Psoas muscle (tissue), 8 donors: Measurements from ENCODE around the gene ISOC2. TPM values are rescaled to one million over a fixed set of nuclear protein-coding genes. Genes with fewer than 3 reads are reported as not detected.

Experiments
- ATAC-seq, 4 donors: fragments of 200-7000 bp; cut with Tn5 transposase; one replicate each; pipeline ENCODE4 v1.9.1; 2020; ENCODE audit warnings: moderate library complexity in 3 of 4, mild to moderate bottlenecking in 2 of 4
- DNase-seq, 2 donors: peaks; one replicate each; pipeline ENCODE4 v3.0.0-alpha.2; 2020
- H3K27ac ChIP-seq: fragments of 200-600 bp; one replicate; pipeline ENCODE4 v1.8.0; 2022
- H3K27me3 ChIP-seq, 3 donors: fragments of 200-600 bp in 1 of 3; one replicate each; pipeline versions ENCODE4 v1.6.1 to v1.8.0; 2013 to 2022; ENCODE audit warnings: low read length in 2 of 3, mild to moderate bottlenecking in 2 of 3, moderate library complexity in 1 of 3; ENCODE audit not compliant: insufficient read depth in 3 of 3
- H3K36me3 ChIP-seq, 2 donors: fragments of 200-600 bp in 1 of 2; one replicate each; pipeline versions ENCODE4 v1.6.1 to v1.8.0; 2013 to 2022; ENCODE audit warnings: low read depth in 1 of 2, mild to moderate bottlenecking in 1 of 2, moderate library complexity in 1 of 2; ENCODE audit not compliant: insufficient read depth in 1 of 2
- H3K4me1 ChIP-seq: fragments of 200-600 bp; one replicate; pipeline ENCODE4 v1.8.0; 2022
- H3K4me3 ChIP-seq: fragments of 200-600 bp; one replicate; pipeline ENCODE4 v1.8.0; 2022; ENCODE audit warnings: mild to moderate bottlenecking
- H3K9me3 ChIP-seq: fragments of 200-600 bp; one replicate; pipeline ENCODE4 v1.8.0; 2022
- CTCF ChIP-seq: fragments of 200-600 bp; IDR thresholded peaks from one replicate; pipeline ENCODE4 v1.8.0; 2022; ENCODE audit warnings: antibody characterized with exemption
- WGBS, 3 donors: extraction: QIAGEN DNeasy Blood & Tissue Kit; methylation state at CpG; one replicate each; pipeline versions ENCODE4 v1.1.6 to v1.1.7; 2013; 5-methylcytosine and 5-hydroxymethylcytosine counted together
- intact Hi-C, 2 donors: fragments of 100-400 bp; cut with DNase I; formaldehyde crosslinking; loops; one replicate each; pipeline versions ENCODE4 v1.11.0 to v1.14.2; 2022
- polyA plus RNA-seq, 3 donors: library from polyadenylated mRNA; stranded (reverse); fragments of 200-250 nt; gene quantifications; one replicate each; pipeline ENCODE4 v1.2.3, GENCODE V29; 2013
- total RNA-seq, 4 donors: library from RNA; stranded (reverse); fragmentation: NEBNext Ultra II Directional in 2 of 4; extraction: Animal tissue kit (Norgen Biotek cat#: 25700) in 2 of 4; gene quantifications; one replicate each; pipeline versions ENCODE4 v1.2.1 to v1.2.4, GENCODE V29; 2021 to 2023
- donor health status: healthy with polysubstance abuse.
- donor health status: DM: no; HTN: no; CAD: no; lungs with moderate emphysema.
- donor health status: Bipolar disorder and iron deficiency.
- donor health status: healthy.
- donor health status: DM: yes; HTN: yes; CAD: no.
- donor health status: DM: no; HTN: no; CAD: no.
- donor health status: DM: no; HTN: no; CAD: no.
- donor health status: DM: yes; HTN: yes; CAD: no.

ISOC2 gene
- total and polyA plus RNA-seq, 7 donors = 32.0 to 177 (median 78.0) TPM

DNA sequence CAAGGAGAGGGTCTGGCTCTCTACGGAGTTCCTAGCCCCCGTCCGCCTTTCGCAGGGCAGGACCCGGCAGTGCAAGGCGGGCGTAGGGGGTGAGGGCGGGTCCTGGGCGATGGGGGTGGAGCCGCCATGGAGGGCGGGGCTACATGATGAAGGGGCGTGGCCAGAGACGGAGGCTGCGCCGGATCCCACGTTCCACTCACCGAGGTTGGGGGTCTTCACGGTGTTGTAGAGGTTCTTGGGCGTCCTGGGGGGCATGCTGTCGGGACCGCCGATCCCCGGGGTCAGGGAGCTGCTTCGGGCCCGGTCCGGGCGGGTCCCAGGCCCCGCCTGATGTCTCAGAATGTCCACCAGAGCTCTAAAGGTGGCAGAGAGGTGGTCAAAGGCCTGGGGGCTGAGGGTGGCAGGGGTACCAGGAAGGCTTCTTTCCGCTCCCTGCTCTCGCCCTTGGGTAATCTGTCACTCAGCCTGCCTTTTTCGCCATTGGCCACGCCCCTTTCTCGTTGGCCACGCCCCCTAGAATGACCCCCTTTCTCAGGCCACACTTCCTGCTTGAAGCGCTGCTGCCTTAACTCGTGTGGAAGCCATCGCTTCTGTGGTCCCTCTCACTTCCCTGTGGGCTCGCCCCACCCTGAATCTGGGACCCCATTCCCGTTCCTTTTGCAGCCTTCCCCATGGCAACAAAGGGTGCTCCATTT is 20.9 kb downstream of the ISOC2 start:
- H3K9me3 ChIP-seq = no peaks in the 10 kb centered on the region
- no peak overlapping the region for H3K27ac ChIP-seq
- intact Hi-C loops = no loop called here
- no peaks in the 10 kb centered on the region for H3K36me3 ChIP-seq
- no peaks in the 10 kb centered on the region for H3K4me1 ChIP-seq
- H3K27me3 ChIP-seq = peaks cover 3 to 85% (median 47%) of the 10 kb centered on the region in 3 donors
- ATAC-seq = peak in 1 of 4 donors; percentile 45
- no peak for DNase-seq
- 4 to 10% (median 7%) methylated on average over 39 of the region's 39 CpGs for WGBS, 3 donors
- no peak for TF ChIP-seq CTCF
- H3K4me3 ChIP-seq = no peak overlapping the region

DNA sequence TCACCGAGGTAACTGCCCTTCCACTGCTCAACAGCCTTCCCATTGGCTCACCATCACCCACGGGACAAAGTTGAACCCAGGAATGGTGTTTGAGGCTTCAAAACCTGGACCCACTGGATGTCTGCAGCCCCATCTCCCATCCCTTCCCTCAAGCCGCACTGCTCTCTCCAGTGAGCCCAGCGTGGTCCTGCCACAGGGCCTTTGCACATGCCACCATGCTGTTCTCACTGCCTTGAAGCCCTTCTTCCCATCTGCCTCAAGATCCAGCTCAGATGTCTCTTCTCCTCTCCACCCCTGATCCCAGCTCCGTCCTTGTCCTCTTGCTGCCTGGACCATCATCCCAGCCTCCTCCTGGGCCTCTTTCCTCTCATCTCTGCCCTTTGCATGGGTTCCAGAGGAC is 22.4 kb downstream of the ISOC2 start:
- no peaks in the 10 kb centered on the region for H3K9me3 ChIP-seq
- TF ChIP-seq CTCF = no peak
- H3K27ac ChIP-seq = no peak overlapping the region
- intact Hi-C loops = no loop called here
- no peak overlapping the region for H3K4me3 ChIP-seq
- no peaks in the 10 kb centered on the region for H3K4me1 ChIP-seq
- H3K27me3 ChIP-seq = peaks cover 3 to 70% (median 42%) of the 10 kb centered on the region in 3 donors
- WGBS, 3 donors = 72 to 77% (median 73%) methylated on average over 5 of the region's 5 CpGs
- ATAC-seq (no peak), DNase-seq (no peak)
- no peaks in the 10 kb centered on the region for H3K36me3 ChIP-seq

- peaks cover 3 to 74% (median 38%) of the 10 kb centered on the region in 3 donors for H3K27me3 ChIP-seq
- no peak for TF ChIP-seq CTCF
Observed at GRCh38 chr19:55437410-55437809, 24.0 kb downstream of the ISOC2 start.

DNA sequence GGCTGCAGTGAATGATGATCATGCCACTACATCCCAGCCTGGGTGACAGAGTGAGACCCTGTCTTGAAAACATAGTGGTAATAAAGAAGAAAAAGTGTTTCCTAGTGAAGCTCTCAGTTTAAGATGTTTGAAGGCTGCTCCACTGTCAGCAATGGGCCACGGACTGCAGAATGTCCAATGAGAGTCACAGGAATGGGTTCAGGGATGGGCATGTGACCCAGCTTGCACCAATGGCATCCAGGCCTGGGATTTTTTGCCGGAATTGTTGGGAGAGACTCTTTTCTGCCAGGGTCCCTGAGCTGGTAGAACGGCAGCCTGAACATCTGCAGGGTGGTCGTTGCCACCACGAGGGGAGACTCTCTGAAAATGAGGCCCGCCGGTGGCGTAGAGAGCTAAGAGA is 24.6 kb downstream of the ISOC2 start:
- no peaks in the 10 kb centered on the region for H3K9me3 ChIP-seq
- peak in 1 of 2 donors; percentile 31 for DNase-seq
- 36 to 43% (median 41%) methylated on average over 8 of the region's 8 CpGs for WGBS, 3 donors
- intact Hi-C loops = no loop called here
- no peak overlapping the region for H3K4me3 ChIP-seq
- ATAC-seq = no peak
- H3K27me3 ChIP-seq = peaks cover 0 to 74% (median 41%) of the 10 kb centered on the region in 3 donors
- no peaks in the 10 kb centered on the region for H3K4me1 ChIP-seq
- H3K36me3 ChIP-seq = no peaks in the 10 kb centered on the region
- TF ChIP-seq CTCF = no peak
- H3K27ac ChIP-seq = no peak overlapping the region

More at GRCh38 chr19:55437410-55437809, 24.0 kb downstream of the ISOC2 start:
- intact Hi-C loops = no loop called here
- DNase-seq = peak; percentile 44 to 60
- Histone ChIP-seq H3K4me1 (no peaks in the 10 kb centered on the region), H3K36me3 (no peaks in the 10 kb centered on the region), H3K27ac (no peak overlapping the region), H3K4me3 (no peak overlapping the region), H3K9me3 (no peaks in the 10 kb centered on the region)
- ATAC-seq = peak in 3 of 4 donors; percentile 50 to 71 (median 58)
- 2 to 3% (median 2%) methylated on average over 16 to 17 of the region's 17 CpGs for WGBS, 3 donors
